Gastroesophageal sphincter (tissue), 3 donors: ENCODE measurements around the gene TTC3.

Experiments
- CTCF ChIP-seq, 4 experiments: fragments of 200-600 bp in 2 of 4; fragments of 450-650 bp in 2 of 4; sonication (generic) in 1 of 4; IDR thresholded peaks; one replicate each; pipeline ENCODE4 v1.5.1; 2017 to 2019; ENCODE audit warnings: antibody characterized with exemption in 4 of 4, mild to moderate bottlenecking in 2 of 4, moderate library complexity in 2 of 4
- POLR2A ChIP-seq, 2 donors: fragments of 450-650 bp; IDR thresholded peaks; one replicate each; pipeline ENCODE4 v1.6.1; 2017; ENCODE audit warnings: antibody characterized with exemption in 2 of 2, mild to moderate bottlenecking in 2 of 2, moderate library complexity in 1 of 2

- TF ChIP-seq CTCF (IDR thresholded peaks at IDR 0.05), result no peak
- TF ChIP-seq POLR2A (IDR thresholded peaks at IDR 0.05), result no peak
Measured at GRCh38 chr21:37077403-37077802, 4.3 kb downstream of the TTC3 start.
